Subcutaneous adipose tissue (tissue), 4 donors: ENCODE results near the gene NDRG3. TPM values are rescaled to one million over a fixed set of nuclear protein-coding genes. Genes with fewer than 3 reads are reported as not detected.

Experiments
- small RNA-seq: library from RNA; depleted of rRNA; stranded (forward); fragments of <200 nt; gene quantifications from one replicate; pipeline ENCODE3, GENCODE V24; 2016
- total RNA-seq, 4 donors: library from RNA; depleted of rRNA; stranded (reverse); fragments of >200 nt; gene quantifications; one replicate each; pipeline ENCODE4 v1.1.0, GENCODE V29; 2016
- TF ChIP-seq, protein P1 (sequence below): fragments of 450-650 bp; IDR thresholded peaks from one replicate; pipeline ENCODE4 v1.5.1; 2016; ENCODE audit warnings: low read depth, mild to moderate bottlenecking, control low read depth, antibody characterized with exemption, moderate library complexity

The NDRG3 gene
- total RNA-seq, 4 donors from 2014 or later, result 11.5 to 25.2 (median 20.2) TPM

GRCh38 chr20:36605399-36606157, 140.3 kb downstream of the NDRG3 start, which contains the start of gene RAB5IF:
Gene RAB5IF, plus strand, starts transcription at chr20:36605779. Its CDS starts 173 bp downstream, at chr20:36605952.
- TF ChIP-seq, protein P1, sequence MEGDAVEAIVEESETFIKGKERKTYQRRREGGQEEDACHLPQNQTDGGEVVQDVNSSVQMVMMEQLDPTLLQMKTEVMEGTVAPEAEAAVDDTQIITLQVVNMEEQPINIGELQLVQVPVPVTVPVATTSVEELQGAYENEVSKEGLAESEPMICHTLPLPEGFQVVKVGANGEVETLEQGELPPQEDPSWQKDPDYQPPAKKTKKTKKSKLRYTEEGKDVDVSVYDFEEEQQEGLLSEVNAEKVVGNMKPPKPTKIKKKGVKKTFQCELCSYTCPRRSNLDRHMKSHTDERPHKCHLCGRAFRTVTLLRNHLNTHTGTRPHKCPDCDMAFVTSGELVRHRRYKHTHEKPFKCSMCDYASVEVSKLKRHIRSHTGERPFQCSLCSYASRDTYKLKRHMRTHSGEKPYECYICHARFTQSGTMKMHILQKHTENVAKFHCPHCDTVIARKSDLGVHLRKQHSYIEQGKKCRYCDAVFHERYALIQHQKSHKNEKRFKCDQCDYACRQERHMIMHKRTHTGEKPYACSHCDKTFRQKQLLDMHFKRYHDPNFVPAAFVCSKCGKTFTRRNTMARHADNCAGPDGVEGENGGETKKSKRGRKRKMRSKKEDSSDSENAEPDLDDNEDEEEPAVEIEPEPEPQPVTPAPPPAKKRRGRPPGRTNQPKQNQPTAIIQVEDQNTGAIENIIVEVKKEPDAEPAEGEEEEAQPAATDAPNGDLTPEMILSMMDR, result no peak

- TF ChIP-seq, protein P1, result no peak
Observed at GRCh38 chr20:36604952-36605398, 140.9 kb downstream of the NDRG3 start.

Small RNA genes lying within 50 kb of the gene (small RNA-seq; reads per million reads assigned to genes)
- gene RF00019, result 0.49 reads per million

Other genes with a start within 250 kb of the NDRG3 start
- gene MYL9, start 204.6 kb downstream of the NDRG3 start, total RNA-seq, result 100 to 1,000 TPM in 2 of 4 donors, 10 to 100 TPM in 2; 56.8 to 175 (median 111) TPM
- 10 to 100 TPM; 10.6 to 12.7 (median 12.3) TPM for gene TGIF2, start 172.5 kb downstream of the NDRG3 start, total RNA-seq
- gene RAB5IF, start 140.3 kb downstream of the NDRG3 start, total RNA-seq, result 100 to 1,000 TPM in 1 of 4 donors, 10 to 100 TPM in 3; 68.0 to 107 (median 79.1) TPM
- 1 to 10 TPM in 1 of 4 donors, under 1 TPM in 3; 0.19 to 2.1 (median 0.54) TPM for gene SLA2, start 99.9 kb downstream of the NDRG3 start, total RNA-seq
- gene DSN1, start 27.7 kb upstream of the NDRG3 start, total RNA-seq, result 10 to 100 TPM in 2 of 4 donors, 1 to 10 TPM in 2; 7.3 to 10.7 (median 9.8) TPM
- gene TLDC2, start 130.0 kb upstream of the NDRG3 start, total RNA-seq, result under 1 TPM in 2 of 4 donors, not detected in 2; 0.34 to 0.44 TPM
- gene SAMHD1, start 205.6 kb upstream of the NDRG3 start, total RNA-seq, result 100 to 1,000 TPM; 178 to 620 (median 469) TPM